K562 (cell line): ENCODE results near the gene ASCL2. TPM values are rescaled to one million over a fixed set of nuclear protein-coding genes. Genes with fewer than 3 reads are reported as not detected.

Experiments used
- ATAC-seq: fragments of 200-7000 bp; cut with Tn5 transposase; 3 replicates; pipeline ENCODE4 v1.9.1; 2020; ENCODE audit warnings: moderate library complexity
- BruUV-seq: library from RNA; stranded (reverse); fragments of 400-500 nt; replicated peaks from 2 replicates; lab custom pipeline; 2021; lab: Mats Ljungman, UMichigan
- CTCF ChIA-PET: fragments of 300-600 bp; formaldehyde crosslinking; extraction: SDS; loops from one replicate; lab custom pipeline; 2021; ENCODE audit warnings: low intra/inter-chr PET ratio; lab: Yijun Ruan, JAX
- POLR2A ChIA-PET: fragments of 300-600, 350-650 bp; sonication (Branson Sonifier 250); formaldehyde crosslinking; extraction: SDS; loops from one replicate; lab custom pipeline; 2021; ENCODE audit warnings: antibody characterized with exemption, inconsistent platforms; lab: Yijun Ruan, JAX
- DNase-seq, 4 experiments: peaks; one replicate each; pipeline versions ENCODE4 v3.0.0 to v3.0.0-alpha.2; 2011 to 2018; ENCODE audit warnings: low spot score in 3 of 4, mixed read lengths in 3 of 4; ENCODE audit errors: extremely low read depth in 1 of 4
- FAIRE-seq: peaks from 2 replicates; lab custom pipeline; 2011; peaks lifted over from hg19 to GRCh38; lab: Jason Lieb, UNC
- H2AFZ ChIP-seq: 2 replicates; pipeline ENCODE4 v1.6.0; 2011; ENCODE audit warnings: low read depth, low read length, control low read depth, inconsistent platforms
- H3K27ac ChIP-seq: fragments of 200-600 bp; 3 replicates; pipeline ENCODE4 v1.8.0; 2011; ENCODE audit warnings: low read depth, mild to moderate bottlenecking, control low read depth, inconsistent platforms, low read length, moderate library complexity, mixed read lengths; ENCODE audit errors: extremely low read depth
- H3K27me3 ChIP-seq, 2 experiments: fragments of 300-600 bp in 1 of 2; 2 replicates in 1 of 2; 3 replicates in 1 of 2; pipeline versions ENCODE4 v1.6.0 to v1.8.0; 2011; ENCODE audit warnings: inconsistent platforms in 2 of 2, low read length in 2 of 2, mild to moderate bottlenecking in 1 of 2, mixed read lengths in 1 of 2, moderate library complexity in 1 of 2; ENCODE audit not compliant: control insufficient read depth in 2 of 2, insufficient read depth in 2 of 2
- H3K36me3 ChIP-seq: fragments of 300-600 bp; 3 replicates; pipeline ENCODE4 v1.8.0; 2011; ENCODE audit warnings: mild to moderate bottlenecking, low read length, inconsistent platforms; ENCODE audit not compliant: control insufficient read depth, insufficient read depth
- H3K4me1 ChIP-seq, 2 experiments: fragments of 200-600 bp in 1 of 2; replicated peaks in 1 of 2; 2 replicates in 1 of 2; 3 replicates in 1 of 2; pipeline versions ENCODE4 v1.5.1 to v1.8.0; 2011; ENCODE audit warnings: inconsistent platforms in 2 of 2, low read length in 2 of 2, mild to moderate bottlenecking in 1 of 2, mixed read lengths in 1 of 2, moderate library complexity in 1 of 2; ENCODE audit not compliant: control insufficient read depth in 2 of 2, insufficient read depth in 2 of 2
- H3K4me2 ChIP-seq: 2 replicates; pipeline ENCODE4 v1.6.1; 2011; ENCODE audit warnings: low read length, control low read depth, inconsistent platforms, mixed read lengths; ENCODE audit not compliant: insufficient read depth
- H3K4me3 ChIP-seq: fragments of 200-600 bp; sonication (generic), shearing (Covaris generic); 2 replicates; pipeline ENCODE4 v1.5.1; 2016; ENCODE audit warnings: control low read depth, inconsistent platforms
- H3K79me2 ChIP-seq: fragments of 200-600 bp; 3 replicates; pipeline ENCODE4 v1.8.0; 2011; ENCODE audit warnings: low read length, inconsistent platforms; ENCODE audit not compliant: control insufficient read depth, insufficient read depth
- H3K9ac ChIP-seq, 2 experiments: 2 replicates each; pipeline versions ENCODE4 v1.6.0 to v1.6.1; 2011; ENCODE audit warnings: low read depth in 2 of 2, low read length in 2 of 2, control low read depth in 1 of 2, inconsistent platforms in 1 of 2, mild to moderate bottlenecking in 1 of 2, mixed read lengths in 1 of 2; ENCODE audit not compliant: insufficient read depth in 1 of 2
- H3K9me1 ChIP-seq: one replicate; pipeline ENCODE4 v1.6.0; 2011; ENCODE audit warnings: inconsistent platforms, mild to moderate bottlenecking, low read length, moderate library complexity; ENCODE audit not compliant: control insufficient read depth, insufficient read depth
- H3K9me3 ChIP-seq: replicated peaks from 2 replicates; pipeline ENCODE4 v1.5.1; 2011; ENCODE audit warnings: low read depth, low read length, inconsistent platforms; ENCODE audit not compliant: control insufficient read depth, insufficient read depth
- H4K20me1 ChIP-seq: replicated peaks from 2 replicates; pipeline ENCODE4 v1.6.1; 2011; ENCODE audit warnings: low read length, inconsistent platforms, mixed read lengths; ENCODE audit not compliant: control insufficient read depth, insufficient read depth
- ESRRA ChIP-seq: fragments of 450-650 bp; IDR thresholded peaks from 2 replicates; pipeline ENCODE4 v1.6.1; 2014; ENCODE audit warnings: low read depth, mild to moderate bottlenecking, moderate library complexity, borderline replicate concordance
- ETV5 ChIP-seq: sonication (generic); formaldehyde crosslinking; IDR thresholded peaks from 2 replicates; pipeline ENCODE4 v1.4.0; 2020; ENCODE audit warnings: low read depth, mild to moderate bottlenecking, missing genetic modification reagents
- MXI1 ChIP-seq: IDR thresholded peaks from 2 replicates; pipeline ENCODE4 v1.6.1; 2011; ENCODE audit warnings: low read depth, mild to moderate bottlenecking, improper control_type of control experiment, low read length
- NR2C2 ChIP-seq, 2 experiments: fragments of 200-800 bp in 1 of 2; sonication (Bioruptor generic) in 1 of 2; sonication (generic) in 1 of 2; formaldehyde crosslinking in 1 of 2; IDR thresholded peaks; 2 replicates each; pipeline versions ENCODE4 v1.6.1 to v1.8.0; 2016 to 2022; ENCODE audit warnings: mild to moderate bottlenecking in 1 of 2, missing compliant biosample characterization in 1 of 2, missing genetic modification characterization in 1 of 2, missing genetic modification reagents in 1 of 2
- SMAD4 ChIP-seq: fragments of 250-450 bp; sonication (Bioruptor Pico); conservative IDR thresholded peaks from 2 replicates; pipeline ENCODE4 v1.8.0; 2021; ENCODE audit warnings: inconsistent platforms, mild to moderate bottlenecking, moderate library complexity
- WGBS: fragments of 100-300 bp; shearing (Covaris generic); methylation state at CpG from one replicate; pipeline ENCODE4 v1.1.6; 2016; ENCODE audit warnings: low coverage, mixed read lengths; ENCODE audit not compliant: insufficient coverage; ENCODE audit errors: missing lambda C conversion rate; 5-methylcytosine and 5-hydroxymethylcytosine counted together
- in situ Hi-C: fragments of 300-500 bp; cut with MboI; formaldehyde crosslinking; loops from 4 replicates; pipeline ENCODE4 v1.15.0; 2018; ENCODE audit warnings: inconsistent platforms, mixed read lengths
- intact Hi-C: fragments of 100-400 bp; cut with micrococcal nuclease; formaldehyde crosslinking; loops from 2 replicates; pipeline ENCODE4 v1.14.2; 2022
- polyA plus RNA-seq, 8 experiments: library from polyadenylated mRNA; depleted of rRNA in 4 of 8; stranded (reverse) in 5 of 8; unstranded in 3 of 8; fragments of >200 nt; fragmentation: Nextera tagmentation in 2 of 8; fragmentation: Illumina TruSeq in 1 of 8; extraction: Ambion mirVana in 2 of 8; extraction: Trizol in 1 of 8; gene quantifications; 2 replicates each; pipeline versions ENCODE4 v1.2.1 to v1.2.3, GENCODE V29; 2011 to 2014; ENCODE audit warnings: inconsistent platforms in 1 of 8, missing spikeins in 1 of 8
- total RNA-seq, 7 experiments: library from RNA; depleted of rRNA in 6 of 7; stranded (reverse); fragments of >200 nt in 6 of 7; fragmentation: Illumina TruSeq in 2 of 7; extraction: Trizol in 2 of 7; gene quantifications; 2 replicates each; pipeline versions ENCODE4 v1.2.1 to v1.2.3, GENCODE V29; 2011 to 2021; ENCODE audit warnings: low replicate concordance in 1 of 7
- TF ChIP-seq, protein P1 (sequence below): sonication (generic); formaldehyde crosslinking; IDR thresholded peaks from 2 replicates; pipeline ENCODE4 v1.4.0; 2020; ENCODE audit warnings: mild to moderate bottlenecking, missing genetic modification reagents
- TF ChIP-seq, protein P2 (sequence below): fragments of 200-800 bp; sonication (Bioruptor generic); IDR thresholded peaks from 2 replicates; pipeline ENCODE4 v1.6.1; 2017; ENCODE audit warnings: missing genetic modification characterization, missing compliant biosample characterization
- TF ChIP-seq, protein P3 (sequence below): fragments of 450-650 bp; formaldehyde crosslinking; IDR thresholded peaks from 2 replicates; pipeline ENCODE4 v1.4.0; 2022; ENCODE audit warnings: mild to moderate bottlenecking, moderate library complexity
- TF ChIP-seq, protein P4 (sequence below): fragments of 450-650 bp; formaldehyde crosslinking; IDR thresholded peaks from 2 replicates; pipeline ENCODE4 v1.4.0; 2020; ENCODE audit warnings: mild to moderate bottlenecking, moderate library complexity

The ASCL2 gene
- total and polyA plus RNA-seq, 9 of the 15 experiments (the other 6 are each of a cell fraction or from before 2014, with no cell fraction given) = 0.11 to 1.4 (median 0.36) TPM; not detected in 2

DNA sequence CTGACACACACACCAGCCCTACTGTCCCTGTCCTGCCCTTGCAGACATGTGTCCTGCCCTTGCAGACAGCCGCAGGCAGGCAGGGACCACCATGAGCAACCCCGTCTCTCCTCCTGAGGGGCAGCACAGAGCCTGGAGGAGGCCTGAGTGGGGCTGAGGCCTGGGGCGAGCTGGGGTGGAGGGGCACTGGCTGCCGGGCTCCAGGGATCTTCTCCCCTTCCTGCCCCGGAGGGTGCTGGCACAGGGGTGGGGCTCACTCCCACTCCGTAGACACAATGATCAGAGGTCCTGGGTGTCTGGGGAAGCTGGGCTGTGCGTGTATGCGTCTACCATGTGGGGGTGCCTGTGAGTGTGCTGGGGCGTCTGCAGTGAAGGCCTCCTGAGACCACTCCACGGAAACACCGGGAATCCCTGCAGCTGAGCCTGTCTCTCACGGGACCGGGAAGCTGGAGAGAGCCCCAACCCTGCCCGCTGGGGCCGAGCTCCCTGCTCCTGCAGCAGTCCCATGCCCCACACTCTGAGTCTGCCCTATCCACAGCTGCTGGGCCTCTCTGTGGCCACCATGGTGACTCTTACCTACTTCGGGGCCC lies 32.0 kb upstream of the ASCL2 start (continued):
- TF ChIP-seq, protein P1, sequence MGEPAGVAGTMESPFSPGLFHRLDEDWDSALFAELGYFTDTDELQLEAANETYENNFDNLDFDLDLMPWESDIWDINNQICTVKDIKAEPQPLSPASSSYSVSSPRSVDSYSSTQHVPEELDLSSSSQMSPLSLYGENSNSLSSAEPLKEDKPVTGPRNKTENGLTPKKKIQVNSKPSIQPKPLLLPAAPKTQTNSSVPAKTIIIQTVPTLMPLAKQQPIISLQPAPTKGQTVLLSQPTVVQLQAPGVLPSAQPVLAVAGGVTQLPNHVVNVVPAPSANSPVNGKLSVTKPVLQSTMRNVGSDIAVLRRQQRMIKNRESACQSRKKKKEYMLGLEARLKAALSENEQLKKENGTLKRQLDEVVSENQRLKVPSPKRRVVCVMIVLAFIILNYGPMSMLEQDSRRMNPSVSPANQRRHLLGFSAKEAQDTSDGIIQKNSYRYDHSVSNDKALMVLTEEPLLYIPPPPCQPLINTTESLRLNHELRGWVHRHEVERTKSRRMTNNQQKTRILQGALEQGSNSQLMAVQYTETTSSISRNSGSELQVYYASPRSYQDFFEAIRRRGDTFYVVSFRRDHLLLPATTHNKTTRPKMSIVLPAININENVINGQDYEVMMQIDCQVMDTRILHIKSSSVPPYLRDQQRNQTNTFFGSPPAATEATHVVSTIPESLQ (CRISPR knock-in tag) = 0 out of 2 replicates have a peak, but pooled peaks have one; percentile 42
- TF ChIP-seq, protein P2, sequence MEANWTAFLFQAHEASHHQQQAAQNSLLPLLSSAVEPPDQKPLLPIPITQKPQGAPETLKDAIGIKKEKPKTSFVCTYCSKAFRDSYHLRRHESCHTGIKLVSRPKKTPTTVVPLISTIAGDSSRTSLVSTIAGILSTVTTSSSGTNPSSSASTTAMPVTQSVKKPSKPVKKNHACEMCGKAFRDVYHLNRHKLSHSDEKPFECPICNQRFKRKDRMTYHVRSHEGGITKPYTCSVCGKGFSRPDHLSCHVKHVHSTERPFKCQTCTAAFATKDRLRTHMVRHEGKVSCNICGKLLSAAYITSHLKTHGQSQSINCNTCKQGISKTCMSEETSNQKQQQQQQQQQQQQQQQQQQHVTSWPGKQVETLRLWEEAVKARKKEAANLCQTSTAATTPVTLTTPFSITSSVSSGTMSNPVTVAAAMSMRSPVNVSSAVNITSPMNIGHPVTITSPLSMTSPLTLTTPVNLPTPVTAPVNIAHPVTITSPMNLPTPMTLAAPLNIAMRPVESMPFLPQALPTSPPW (CRISPR knock-in tag) = peak; percentile 58; the same call in 1 of the 2 replicates
- peak; percentile 35; the same call in 1 of the 2 replicates for TF ChIP-seq SMAD4 (CRISPR knock-in tag)

DNA sequence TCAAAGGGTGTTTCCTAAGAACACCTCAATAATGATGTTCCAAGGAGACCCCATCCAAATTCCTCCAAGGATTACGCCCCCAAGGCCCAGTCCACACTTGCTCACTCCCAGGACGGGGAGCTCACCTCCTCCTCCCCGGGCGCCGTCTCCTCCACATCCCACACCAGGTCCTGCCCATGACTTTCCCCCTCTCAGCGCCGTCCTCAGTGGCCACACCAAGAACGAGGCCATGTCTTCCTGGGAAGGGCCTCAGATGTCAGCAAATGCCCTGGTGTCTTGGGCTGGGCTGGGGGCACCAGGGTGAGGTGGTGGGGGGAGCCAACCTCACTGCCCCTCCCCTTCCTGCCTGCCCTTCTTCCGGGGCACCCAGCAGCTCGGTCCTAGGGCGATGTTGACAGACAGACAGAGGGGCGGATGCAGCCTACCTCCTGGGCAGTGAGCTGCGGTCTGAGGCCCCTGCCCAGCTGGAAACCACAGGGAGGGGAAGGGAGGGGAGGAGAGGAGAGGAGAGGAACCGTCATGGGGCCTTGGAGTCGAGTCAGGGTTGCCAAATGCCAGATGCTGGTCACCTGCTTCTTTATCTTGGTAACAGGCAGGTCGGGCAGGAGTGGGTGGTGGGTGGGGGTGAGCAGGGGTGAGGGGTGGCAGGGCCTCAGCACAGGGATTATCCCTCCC lies 31.4 kb upstream of the ASCL2 start, which contains the start of the genes C11orf21 and TSPAN32:
Gene C11orf21, minus strand, starts transcription at position 288 of the 675 bp plus-strand sequence. Its CDS starts 110 bp downstream, at position 178.
Gene TSPAN32, plus strand, starts transcription at position 383 of the 675 bp plus-strand sequence. Its CDS starts 137 bp downstream, at position 520.
- intact Hi-C loops = loop anchor here (10.0 kb wide), 2 partner anchors 233 to 593 kb away; no protein-coding TSS in a partner anchor
- no peaks in the 10 kb centered on the region; a peak in 1 of 5 replicates for H3K27me3 ChIP-seq
- no peaks in the 10 kb centered on the region for H3K36me3 ChIP-seq
- ChIA-PET POLR2A (no interaction called here), CTCF (interaction anchor here (0.9 kb wide), 1 partner anchor 230 kb away, joined by 9 read pairs; no protein-coding TSS in a partner anchor)
- no peaks in the 10 kb centered on the region for H4K20me1 ChIP-seq
- peak within 1 kb of the TSS; percentile 3; the same call in 1 of the 2 replicates for H3K4me3 ChIP-seq
- in situ Hi-C loops = no loop called here
- peak within 1 kb of the TSS; percentile 73 for H2AFZ ChIP-seq
- H3K9me1 ChIP-seq = no peaks in the 10 kb centered on the region
- peak; percentile 32 for ATAC-seq
- H3K9me3 ChIP-seq = no peaks in the 10 kb centered on the region
- H3K27ac ChIP-seq = peak within 1 kb of the TSS; percentile 56
- peak within 1 kb of the TSS; percentile 67 for H3K4me2 ChIP-seq
- BruUV-seq = no TSS peak
- H3K9ac ChIP-seq = peak within 1 kb of the TSS; percentile 50 to 89
- peak; percentile 74 to 85 (median 82) for DNase-seq
- peaks cover 21% of the 10 kb centered on the region; the same call in 2 of the 3 replicates for H3K79me2 ChIP-seq
- 16% methylated on average over 8 of the region's 16 CpGs for WGBS
- H3K4me1 ChIP-seq = peaks cover 60 to 90% of the 10 kb centered on the region in 2 experiments
- peak; percentile 86 for FAIRE-seq
- TF ChIP-seq NR2C2 (CRISPR knock-in tag; IDR thresholded peaks at IDR 0.05) = no peak
- TF ChIP-seq NR2C2 (tag; IDR thresholded peaks at IDR 0.05) = peak; percentile 73; the same call in 1 of the 2 replicates
- TF ChIP-seq, protein P3, sequence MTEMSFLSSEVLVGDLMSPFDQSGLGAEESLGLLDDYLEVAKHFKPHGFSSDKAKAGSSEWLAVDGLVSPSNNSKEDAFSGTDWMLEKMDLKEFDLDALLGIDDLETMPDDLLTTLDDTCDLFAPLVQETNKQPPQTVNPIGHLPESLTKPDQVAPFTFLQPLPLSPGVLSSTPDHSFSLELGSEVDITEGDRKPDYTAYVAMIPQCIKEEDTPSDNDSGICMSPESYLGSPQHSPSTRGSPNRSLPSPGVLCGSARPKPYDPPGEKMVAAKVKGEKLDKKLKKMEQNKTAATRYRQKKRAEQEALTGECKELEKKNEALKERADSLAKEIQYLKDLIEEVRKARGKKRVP = no peak
- TF ChIP-seq ETV5 = peak; percentile 56; the same call in 1 of the 2 replicates
- TF ChIP-seq, protein P4, sequence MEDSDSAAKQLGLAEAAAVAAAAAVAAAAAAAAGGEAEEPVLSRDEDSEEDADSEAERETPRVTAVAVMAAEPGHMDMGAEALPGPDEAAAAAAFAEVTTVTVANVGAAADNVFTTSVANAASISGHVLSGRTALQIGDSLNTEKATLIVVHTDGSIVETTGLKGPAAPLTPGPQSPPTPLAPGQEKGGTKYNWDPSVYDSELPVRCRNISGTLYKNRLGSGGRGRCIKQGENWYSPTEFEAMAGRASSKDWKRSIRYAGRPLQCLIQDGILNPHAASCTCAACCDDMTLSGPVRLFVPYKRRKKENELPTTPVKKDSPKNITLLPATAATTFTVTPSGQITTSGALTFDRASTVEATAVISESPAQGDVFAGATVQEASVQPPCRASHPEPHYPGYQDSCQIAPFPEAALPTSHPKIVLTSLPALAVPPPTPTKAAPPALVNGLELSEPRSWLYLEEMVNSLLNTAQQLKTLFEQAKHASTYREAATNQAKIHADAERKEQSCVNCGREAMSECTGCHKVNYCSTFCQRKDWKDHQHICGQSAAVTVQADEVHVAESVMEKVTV (CRISPR knock-in tag) = no peak
- TF ChIP-seq MXI1 = no peak
- peak; percentile 78; the same call in 1 of the 2 replicates for TF ChIP-seq ESRRA
